Hair follicular keratinocyte (primary cell): ENCODE results near the gene ATG2A. TPM values are rescaled to one million over a fixed set of nuclear protein-coding genes. Genes with fewer than 3 reads are reported as not detected.

Experiments used
- total RNA-seq: library from RNA; depleted of rRNA; stranded (reverse); fragments of >200 nt; gene quantifications from 2 replicates; pipeline ENCODE4 v1.2.3, GENCODE V29; 2015

Gene ATG2A
- 16.2 and 18.5 TPM in 2 replicates for total RNA-seq

DNA sequence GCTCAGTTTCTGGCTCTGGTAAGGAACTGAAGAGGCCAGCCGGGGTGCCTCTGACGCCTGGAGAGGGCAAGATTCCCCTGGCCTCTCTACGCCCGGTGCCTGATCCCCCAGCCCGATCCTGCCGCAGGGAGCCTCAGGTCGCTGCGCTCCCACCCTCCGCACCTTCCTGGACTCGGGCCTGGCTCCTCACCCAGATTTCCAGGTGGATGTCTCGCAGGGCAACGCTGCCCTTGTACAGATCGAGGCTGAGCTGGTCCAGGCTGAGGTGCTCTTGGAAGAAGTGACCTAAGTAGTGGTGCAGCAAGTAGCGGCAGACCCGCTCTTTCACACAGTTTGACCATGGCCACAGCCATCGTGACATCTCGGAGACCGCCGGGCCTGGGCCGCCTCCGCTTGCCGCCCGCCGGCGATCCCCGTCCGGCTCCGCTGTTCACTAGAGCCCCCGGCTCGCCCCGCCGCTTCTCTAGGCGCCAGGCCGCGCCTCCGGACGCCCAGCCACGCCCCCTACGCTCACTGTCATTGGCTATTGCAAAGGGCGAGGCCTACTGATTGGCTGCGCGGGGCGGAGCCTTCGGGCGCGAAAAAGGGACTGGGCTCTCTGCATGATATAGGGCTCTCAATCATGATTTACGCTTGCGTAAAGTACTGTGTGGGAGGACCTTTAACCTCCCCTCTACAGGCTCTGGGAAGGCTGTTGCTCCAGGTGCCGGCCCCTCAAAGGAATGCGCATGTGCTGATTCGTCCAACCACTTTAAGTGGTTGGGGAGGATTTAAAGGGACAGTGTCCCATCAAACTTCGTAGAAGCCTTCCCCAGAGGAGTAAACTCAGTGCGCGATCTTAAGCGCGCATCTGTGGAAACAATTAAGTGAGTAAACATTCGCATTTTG is at the start of gene ATG2A:
Gene ATG2A (minus strand): TSS at position 435 of the 888 bp plus-strand sequence. CDS start 74 bp downstream, at position 361.

GRCh38 chr11:64935359-64936081 is 18.5 kb upstream of the ATG2A start, which contains the start of gene GPHA2:
Gene GPHA2, minus strand, starts transcription at chr11:64935893. Its CDS starts 433 bp downstream, at chr11:64935460.

DNA sequence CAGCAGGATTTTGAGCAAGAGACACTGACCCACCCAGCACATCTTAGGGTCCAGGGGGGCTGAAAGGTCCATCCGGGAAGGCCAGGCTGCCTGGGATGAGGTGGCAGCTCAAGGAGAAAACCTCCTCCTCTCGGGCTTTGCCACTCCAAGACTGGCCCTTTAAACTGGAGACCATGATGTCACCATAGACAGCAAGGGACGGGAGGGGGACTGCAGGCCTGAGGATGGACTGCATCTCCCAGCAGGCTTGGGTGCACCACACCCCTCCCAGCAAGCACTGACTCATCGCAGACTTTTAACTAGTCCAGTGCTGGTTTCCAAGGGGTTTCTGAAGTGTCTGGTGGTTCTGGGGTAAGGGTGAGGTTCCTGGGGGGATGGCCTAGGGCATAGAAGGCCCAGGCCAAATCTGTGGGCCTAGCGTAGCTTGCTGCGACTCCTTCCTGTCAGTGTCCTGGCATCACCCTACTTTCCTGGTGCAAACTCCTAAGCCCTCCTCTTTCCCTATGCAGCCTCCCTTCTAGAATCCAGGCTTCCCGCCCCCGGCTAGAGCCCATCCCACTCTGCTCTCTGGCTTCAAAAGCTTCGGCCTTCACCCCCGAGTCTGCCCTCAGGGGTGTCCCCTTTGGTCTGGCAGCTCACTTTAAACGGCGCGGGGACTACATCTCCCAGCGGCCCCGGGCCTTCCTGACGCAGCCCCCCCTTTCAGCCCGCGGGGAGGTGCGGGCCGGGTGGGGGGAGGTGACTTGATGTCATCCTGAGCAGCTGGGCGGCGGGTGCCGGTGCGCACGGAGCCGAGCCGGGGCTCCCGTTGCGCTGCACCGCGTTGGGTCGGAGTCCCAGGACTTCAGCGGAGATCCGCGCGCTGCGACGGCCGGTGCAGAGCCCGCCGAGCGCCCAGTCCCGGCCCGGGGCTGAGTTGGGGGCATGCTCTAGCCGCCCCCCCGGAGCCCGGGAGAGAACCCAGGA is 7.2 kb upstream of the ATG2A start, which contains the start of gene PPP2R5B:
Gene PPP2R5B (plus strand): TSS at position 746 of the 966 bp plus-strand sequence. CDS start 1,046 bp downstream, outside the sequence.

DNA sequence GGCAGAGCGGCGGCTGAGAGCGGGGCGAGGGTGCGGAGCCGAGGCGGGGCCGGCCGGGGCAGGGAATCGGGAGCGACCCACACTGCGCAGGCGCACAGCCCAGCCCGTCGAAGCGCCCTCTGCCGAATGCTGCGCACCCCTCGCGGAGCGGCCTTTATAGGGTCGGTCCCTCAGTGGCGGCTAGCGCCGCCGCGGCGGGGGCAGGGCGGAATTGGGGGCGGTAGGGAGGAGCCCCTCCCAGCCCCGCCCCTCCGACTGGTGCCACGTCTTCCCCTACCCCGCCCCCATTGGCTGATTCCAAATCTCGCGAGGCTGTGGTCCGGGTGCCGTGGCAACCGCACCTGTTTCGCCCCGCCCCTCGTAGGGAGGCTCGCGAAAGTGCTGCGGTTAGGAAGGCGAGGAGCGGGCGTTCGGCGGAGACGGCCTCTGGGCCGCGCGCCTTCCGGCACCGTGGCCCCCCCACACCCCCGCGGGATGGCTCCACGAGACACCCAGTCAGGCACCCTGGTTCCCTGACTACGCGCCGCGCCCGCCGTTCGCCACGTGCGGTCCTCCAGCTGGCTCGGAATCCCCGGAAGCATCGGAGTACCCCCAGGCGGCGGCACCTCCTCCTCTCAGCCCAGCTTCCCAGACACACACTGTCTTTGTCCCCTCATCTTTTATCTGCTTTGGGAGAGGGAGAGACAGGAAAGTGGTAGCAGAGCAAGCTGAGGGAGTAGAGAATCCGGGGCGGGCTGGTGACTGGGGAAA is 38.3 kb downstream of the ATG2A start, which contains the start of gene EHD1:
Gene EHD1 (minus strand): TSS at position 128 of the 750 bp plus-strand sequence. CDS start 157 bp downstream, outside the sequence.

Other genes starting within 250 kb of the ATG2A start
- 0.04 TPM in 1 of 2 replicates, not detected in the other for gene NRXN2, start 194.0 kb downstream of the ATG2A start, total RNA-seq
- gene RASGRP2, start 173.1 kb downstream of the ATG2A start, total RNA-seq: 2.1 TPM in 1 of 2 replicates, not detected in the other
- gene PYGM, start 157.2 kb downstream of the ATG2A start, total RNA-seq: 0.08 TPM in 1 of 2 replicates, not detected in the other
- 89.7 and 155 TPM in 2 replicates for gene SF1, start 138.7 kb downstream of the ATG2A start, total RNA-seq
- gene MAP4K2, start 114.0 kb downstream of the ATG2A start, total RNA-seq: 18.7 and 21.4 TPM in 2 replicates
- 16.7 and 20.0 TPM in 2 replicates for gene MEN1, start 106.7 kb downstream of the ATG2A start, total RNA-seq
- 3.8 and 8.1 TPM in 2 replicates for gene CDC42BPG, start 72.6 kb downstream of the ATG2A start, total RNA-seq
- gene EHD1, start 38.6 kb downstream of the ATG2A start, total RNA-seq: 92.0 and 131 TPM in 2 replicates
- gene PPP2R5B, start 7.5 kb upstream of the ATG2A start, total RNA-seq: 16.4 and 28.7 TPM in 2 replicates
- not detected in 2 replicates for gene GPHA2, start 18.7 kb upstream of the ATG2A start, total RNA-seq
- not detected in 2 replicates for gene MAJIN, start 54.9 kb upstream of the ATG2A start, total RNA-seq
- 0.19 and 0.31 TPM in 2 replicates for gene BATF2, start 79.8 kb upstream of the ATG2A start, total RNA-seq
- gene ARL2, start 97.0 kb upstream of the ATG2A start, total RNA-seq: 157 and 167 TPM in 2 replicates
- gene SNX15, start 110.2 kb upstream of the ATG2A start, total RNA-seq: 18.7 and 21.1 TPM in 2 replicates
- 20.9 and 37.1 TPM in 2 replicates for gene SAC3D1, start 124.0 kb upstream of the ATG2A start, total RNA-seq
- gene NAALADL1, start 141.3 kb upstream of the ATG2A start, total RNA-seq: 13.0 and 32.8 TPM in 2 replicates
- 7.2 and 25.9 TPM in 2 replicates for gene CDCA5, start 166.8 kb upstream of the ATG2A start, total RNA-seq
- gene ZFPL1, start 167.0 kb upstream of the ATG2A start, total RNA-seq: 51.1 and 54.4 TPM in 2 replicates
- gene VPS51, start 179.0 kb upstream of the ATG2A start, total RNA-seq: 185 and 355 TPM in 2 replicates
- 9.6 and 18.6 TPM in 2 replicates for gene TM7SF2, start 194.7 kb upstream of the ATG2A start, total RNA-seq
- gene ZNHIT2, start 200.5 kb upstream of the ATG2A start, total RNA-seq: 19.8 and 31.6 TPM in 2 replicates
- 496 and 642 TPM in 2 replicates for gene FAU, start 204.9 kb upstream of the ATG2A start, total RNA-seq
- gene MRPL49, start 205.1 kb upstream of the ATG2A start, total RNA-seq: 57.9 and 90.9 TPM in 2 replicates
- 16.4 and 16.6 TPM in 2 replicates for gene SYVN1, start 217.3 kb upstream of the ATG2A start, total RNA-seq